Heart left ventricle (tissue), 13 donors: ENCODE results near the gene FOXP1.

Experiments
- POLR2A ChIP-seq, 2 donors: fragments of 450-650 bp; IDR thresholded peaks; one replicate each; pipeline ENCODE4 v1.6.1; 2017; ENCODE audit warnings: antibody characterized with exemption in 2 of 2, mild to moderate bottlenecking in 2 of 2, moderate library complexity in 2 of 2
- TF ChIP-seq, protein P1 (sequence below), 12 donors: fragments of 200-600 bp; sonication (generic) in 4 of 12; IDR thresholded peaks; one replicate each; pipeline versions ENCODE4 v1.5.0 to v1.8.0; 2018 to 2022; ENCODE audit warnings: antibody characterized with exemption in 12 of 12, mild to moderate bottlenecking in 5 of 12
- donor health status: ischemic (EF 13 %, LVEDD 7.1; RV severe dilation, severe dysfunction).
- donor health status: DM: no; HTN: yes; CAD: no.
- donor health status: DM: no; HTN: no; CAD: no.
- donor health status: ischemic (EF 25% LVEDD 6.9; RV normal size, moderate dysfunction).
- donor health status: ischemic (EF 25% LVEDD 5.7; RV mildly dilated, moderate dysfunction).
- donor health status: ischemic (EF 35%, LVEDD 5.7; RV mildly dilated, moderate dysfunction).
- donor health status: nonischemic (EF 11% LVEDD 7.7; RV severe dilation, severe dysfunction).
- donor health status: DM: yes; HTN: yes; CAD: no.
- donor health status: PGD.
- donor health status: ischemic (EF 29% LVEDD 5.4; RV normal size, mild dysfunction).
- donor health status: nonischemic (EF 23%, LVEDD 6.1; RV moderate dilation, normal function).

- TF ChIP-seq, protein P1, sequence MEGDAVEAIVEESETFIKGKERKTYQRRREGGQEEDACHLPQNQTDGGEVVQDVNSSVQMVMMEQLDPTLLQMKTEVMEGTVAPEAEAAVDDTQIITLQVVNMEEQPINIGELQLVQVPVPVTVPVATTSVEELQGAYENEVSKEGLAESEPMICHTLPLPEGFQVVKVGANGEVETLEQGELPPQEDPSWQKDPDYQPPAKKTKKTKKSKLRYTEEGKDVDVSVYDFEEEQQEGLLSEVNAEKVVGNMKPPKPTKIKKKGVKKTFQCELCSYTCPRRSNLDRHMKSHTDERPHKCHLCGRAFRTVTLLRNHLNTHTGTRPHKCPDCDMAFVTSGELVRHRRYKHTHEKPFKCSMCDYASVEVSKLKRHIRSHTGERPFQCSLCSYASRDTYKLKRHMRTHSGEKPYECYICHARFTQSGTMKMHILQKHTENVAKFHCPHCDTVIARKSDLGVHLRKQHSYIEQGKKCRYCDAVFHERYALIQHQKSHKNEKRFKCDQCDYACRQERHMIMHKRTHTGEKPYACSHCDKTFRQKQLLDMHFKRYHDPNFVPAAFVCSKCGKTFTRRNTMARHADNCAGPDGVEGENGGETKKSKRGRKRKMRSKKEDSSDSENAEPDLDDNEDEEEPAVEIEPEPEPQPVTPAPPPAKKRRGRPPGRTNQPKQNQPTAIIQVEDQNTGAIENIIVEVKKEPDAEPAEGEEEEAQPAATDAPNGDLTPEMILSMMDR (IDR thresholded peaks at IDR 0.05): no peak
- no peak for TF ChIP-seq POLR2A (IDR thresholded peaks at IDR 0.05)
Observed at GRCh38 chr3:71051893-71052687, 531.4 kb downstream of the FOXP1 start.
